IMR-90 (cell line): ENCODE results near the gene NDUFV2. TPM values are rescaled to one million over a fixed set of nuclear protein-coding genes. Genes with fewer than 3 reads are reported as not detected.

ENCODE experiments used
- ATAC-seq: fragments of 200-7000 bp; cut with Tn5 transposase; 2 replicates; pipeline ENCODE4 v1.9.1; 2020; ENCODE audit warnings: low read depth, mild to moderate bottlenecking, moderate library complexity
- BruUV-seq: library from RNA; stranded (reverse); fragments of 400-500 nt; replicated peaks from 2 replicates; lab custom pipeline; 2021; lab: Mats Ljungman, UMichigan
- CTCF ChIA-PET: fragments of 300-600 bp; formaldehyde crosslinking; extraction: SDS; loops from one replicate; lab custom pipeline; 2021; ENCODE audit warnings: antibody characterized with exemption; lab: Yijun Ruan, JAX
- POLR2A ChIA-PET: fragments of 300-600 bp; sonication (Branson Sonifier 250); formaldehyde crosslinking; loops from one replicate; lab custom pipeline; 2022; ENCODE audit warnings: antibody characterized with exemption; ENCODE audit not compliant: unreplicated experiment; lab: Charles Lee
- DNase-seq: peaks from one replicate; pipeline ENCODE4 v3.0.0; 2013
- H2AFZ ChIP-seq: replicated peaks from 2 replicates; pipeline ENCODE3; 2013; ENCODE audit warnings: low read length, mild to moderate bottlenecking; ENCODE audit not compliant: poor library complexity
- H2AK5ac ChIP-seq: 2 replicates; pipeline ENCODE4 v1.6.1; 2013; ENCODE audit warnings: low read depth, low read length, inconsistent platforms
- H2AK9ac ChIP-seq: replicated peaks from 2 replicates; pipeline ENCODE3; 2013; ENCODE audit warnings: mild to moderate bottlenecking, low read depth, low read length, moderate library complexity; ENCODE audit not compliant: poor library complexity
- H2BK120ac ChIP-seq: 2 replicates; pipeline ENCODE4 v1.6.1; 2013; ENCODE audit warnings: low read depth, low read length, inconsistent platforms
- H2BK15ac ChIP-seq: 3 replicates; pipeline ENCODE4 v1.6.1; 2013; ENCODE audit warnings: low read depth, low read length, inconsistent platforms
- H2BK20ac ChIP-seq: 2 replicates; pipeline ENCODE4 v1.6.1; 2013; ENCODE audit warnings: low read depth, mild to moderate bottlenecking, inconsistent platforms, low read length, moderate library complexity
- H2BK5ac ChIP-seq: 2 replicates; pipeline ENCODE4 v1.6.1; 2013; ENCODE audit warnings: mild to moderate bottlenecking, low read depth, low read length, inconsistent platforms; ENCODE audit not compliant: poor library complexity, severe bottlenecking
- H3K14ac ChIP-seq: replicated peaks from 2 replicates; pipeline ENCODE4 v1.6.1; 2013; ENCODE audit warnings: low read depth, low read length, inconsistent platforms
- H3K18ac ChIP-seq: 2 replicates; pipeline ENCODE4 v1.6.1; 2013; ENCODE audit warnings: low read depth, low read length, control low read depth
- H3K23ac ChIP-seq: 2 replicates; pipeline ENCODE4 v1.6.1; 2013; ENCODE audit warnings: low read depth, low read length, inconsistent platforms
- H3K27ac ChIP-seq: 2 replicates; pipeline ENCODE4 v1.5.1; 2013; ENCODE audit warnings: mild to moderate bottlenecking, control low read depth, low read length; ENCODE audit not compliant: insufficient read depth
- H3K27me3 ChIP-seq: 2 replicates; pipeline ENCODE4 v1.6.1; 2013; ENCODE audit warnings: low read length; ENCODE audit not compliant: control insufficient read depth, insufficient read depth
- H3K36me3 ChIP-seq: 2 replicates; pipeline ENCODE4 v1.6.1; 2013; ENCODE audit warnings: low read length, mixed read lengths; ENCODE audit not compliant: control insufficient read depth, insufficient read depth
- H3K4ac ChIP-seq: 2 replicates; pipeline ENCODE4 v1.6.1; 2013; ENCODE audit warnings: low read depth, low read length, inconsistent platforms
- H3K4me1 ChIP-seq: 2 replicates; pipeline ENCODE4 v1.6.1; 2013; ENCODE audit warnings: low read length, mixed read lengths; ENCODE audit not compliant: control insufficient read depth, insufficient read depth
- H3K4me2 ChIP-seq: 2 replicates; pipeline ENCODE4 v1.6.1; 2013; ENCODE audit warnings: low read depth, mild to moderate bottlenecking, control low read depth, low read length, moderate library complexity
- H3K4me3 ChIP-seq: 2 replicates; pipeline ENCODE4 v1.5.1; 2013; ENCODE audit warnings: low read depth, mild to moderate bottlenecking, control low read depth, low read length, moderate library complexity; ENCODE audit not compliant: insufficient read depth
- H3K56ac ChIP-seq: 2 replicates; pipeline ENCODE4 v1.6.1; 2013; ENCODE audit warnings: low read length, inconsistent platforms; ENCODE audit not compliant: insufficient read depth; ENCODE audit errors: extremely low read depth
- H3K79me1 ChIP-seq, 2 experiments: 2 replicates each; pipeline ENCODE4 v1.6.1; 2013; ENCODE audit warnings: low read length in 2 of 2, inconsistent platforms in 1 of 2, low read depth in 1 of 2
- H3K9ac ChIP-seq: 2 replicates; pipeline ENCODE4 v1.6.1; 2013; ENCODE audit warnings: low read depth, low read length, control low read depth
- H3K9me1 ChIP-seq: 2 replicates; pipeline ENCODE4 v1.6.1; 2013; ENCODE audit warnings: low read length, inconsistent platforms; ENCODE audit not compliant: insufficient read depth
- H3K9me3 ChIP-seq: 2 replicates; pipeline ENCODE4 v1.6.1; 2013; ENCODE audit warnings: low read length; ENCODE audit not compliant: control insufficient read depth, insufficient read depth
- H4K20me1 ChIP-seq: 2 replicates; pipeline ENCODE4 v1.6.1; 2013; ENCODE audit warnings: low read length, inconsistent platforms; ENCODE audit not compliant: insufficient read depth
- H4K5ac ChIP-seq: 2 replicates; pipeline ENCODE4 v1.6.1; 2013; ENCODE audit warnings: mild to moderate bottlenecking, low read depth, low read length, control low read depth
- H4K8ac ChIP-seq, 2 experiments: 2 replicates each; pipeline ENCODE4 v1.6.1; 2013; ENCODE audit warnings: low read depth in 2 of 2, low read length in 2 of 2, control low read depth in 1 of 2, inconsistent platforms in 1 of 2
- H4K91ac ChIP-seq: 2 replicates; pipeline ENCODE4 v1.6.1; 2013; ENCODE audit warnings: low read depth, low read length, inconsistent platforms; ENCODE audit not compliant: insufficient read depth
- CEBPB ChIP-seq: IDR thresholded peaks from 2 replicates; pipeline ENCODE4 v1.6.1; 2012; ENCODE audit warnings: low read depth, low read length, improper control_type of control experiment
- FOS ChIP-seq: fragments of 150-350 bp; IDR thresholded peaks from 2 replicates; pipeline ENCODE4 v1.6.1; 2016; ENCODE audit warnings: low read depth, low read length
- RAD21 ChIP-seq: IDR thresholded peaks from 2 replicates; pipeline ENCODE4 v1.6.1; 2012; ENCODE audit warnings: low read length, improper control_type of control experiment
- RCOR1 ChIP-seq: IDR thresholded peaks from 2 replicates; pipeline ENCODE4 v1.6.1; 2012; ENCODE audit warnings: mild to moderate bottlenecking, low read length, improper control_type of control experiment; ENCODE audit not compliant: insufficient replicate concordance
- SMC3 ChIP-seq: fragments of 150-350 bp; IDR thresholded peaks from 2 replicates; pipeline ENCODE4 v1.6.1; 2016; ENCODE audit warnings: low read depth, mild to moderate bottlenecking, antibody characterized with exemption, low read length, moderate library complexity
- WGBS, 2 experiments: methylation state at CpG; one replicate each; pipeline versions ENCODE4 v1.1.5 to v1.1.7; 2013; ENCODE audit warnings: missing lambda C conversion rate in 2 of 2; ENCODE audit not compliant: insufficient read length in 1 of 2; ENCODE audit errors: extremely low coverage in 2 of 2; 5-methylcytosine and 5-hydroxymethylcytosine counted together
- dilution Hi-C: fragments of 300-500 bp; cut with HindIII; formaldehyde crosslinking; loops from one replicate; pipeline ENCODE4 v1.14.3; 2018; ENCODE audit warnings: low sequenced_read_pairs; ENCODE audit not compliant: unreplicated experiment
- in situ Hi-C: fragments of 300-500 bp; cut with MboI; formaldehyde crosslinking; loops from 3 replicates; pipeline ENCODE4 v1.14.3; 2019; ENCODE audit warnings: low sequenced_read_pairs, inconsistent platforms, mixed read lengths
- intact Hi-C: fragments of 100-400 bp; cut with micrococcal nuclease; formaldehyde crosslinking; loops from 2 replicates; pipeline ENCODE4 v1.10.0; 2022
- polyA plus RNA-seq, 3 experiments: library from polyadenylated mRNA; depleted of rRNA; stranded (reverse); fragments of >200 nt; gene quantifications; 2 replicates each; pipeline ENCODE4 v1.2.3, GENCODE V29; 2012; ENCODE audit warnings: low replicate concordance in 1 of 3
- total RNA-seq: library from RNA; depleted of rRNA; stranded (reverse); fragments of >200 nt; gene quantifications from 2 replicates; pipeline ENCODE4 v1.2.3, GENCODE V29; 2012
- TF ChIP-seq, protein P1 (sequence below): conservative IDR thresholded peaks from 2 replicates; pipeline ENCODE4 v1.5.1; 2012; ENCODE audit warnings: mild to moderate bottlenecking, low read depth, low read length, improper control_type of control experiment
- TF ChIP-seq, protein P2 (sequence below): fragments of 150-350 bp; IDR thresholded peaks from 2 replicates; pipeline ENCODE4 v1.6.1; 2017; ENCODE audit warnings: mild to moderate bottlenecking, antibody characterized with exemption, low read length, low read depth

NDUFV2 gene
- total and polyA plus RNA-seq, 2 of the 4 experiments (the other 2 are of a cell fraction): 106 to 126 TPM

DNA sequence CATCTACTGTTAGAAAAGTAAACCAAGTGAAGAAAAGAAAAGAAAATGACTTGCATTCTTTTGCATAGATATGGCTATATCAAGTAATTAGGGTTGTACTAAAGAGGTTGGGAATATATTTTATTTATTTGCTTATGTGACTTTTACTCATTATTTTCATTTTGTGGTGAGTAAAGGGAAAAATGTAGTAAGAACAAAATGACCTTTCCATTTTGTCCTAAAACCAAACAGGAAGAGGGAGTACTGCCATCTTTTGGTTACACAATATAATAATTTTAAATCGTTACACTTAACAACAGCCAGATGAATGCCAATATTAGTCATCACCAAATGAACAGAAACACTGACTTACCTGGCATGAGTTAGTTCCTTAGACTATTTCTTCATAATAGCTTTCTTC, 47.3 kb upstream of the NDUFV2 start:
- H3K23ac ChIP-seq: peak overlapping the region; percentile 30; the same call in 1 of the 2 replicates
- no peak overlapping the region for H3K4ac ChIP-seq
- peak overlapping the region; percentile 49 for H2BK5ac ChIP-seq
- H4K20me1 ChIP-seq: no peaks in the 10 kb centered on the region
- ATAC-seq (peak; percentile 83), DNase-seq (peak; percentile 86)
- POLR2A ChIA-PET: no interaction called here
- no peak overlapping the region for H3K14ac ChIP-seq
- no CpG with 5 or more reads among the region's 1 CpG for WGBS, 2 experiments
- in situ Hi-C loops: no loop called here
- dilution Hi-C loops: no loop called here
- no peak overlapping the region; a peak in 1 of 4 replicates for H4K8ac ChIP-seq
- H3K27ac ChIP-seq: no peak overlapping the region
- no peak overlapping the region for H3K56ac ChIP-seq
- H3K79me1 ChIP-seq: no peaks in the 10 kb centered on the region
- peak overlapping the region; percentile 32; the same call in 1 of the 2 replicates for H2BK20ac ChIP-seq
- peaks cover 3% of the 10 kb centered on the region for H3K9me3 ChIP-seq
- CTCF ChIA-PET: no interaction called here
- no peaks in the 10 kb centered on the region for H3K27me3 ChIP-seq
- H2AFZ ChIP-seq: no peak overlapping the region
- H3K4me2 ChIP-seq: peak overlapping the region; percentile 36; the same call in 1 of the 2 replicates
- peaks cover 3% of the 10 kb centered on the region; the same call in 1 of the 2 replicates for H3K4me1 ChIP-seq
- BruUV-seq: no TSS peak
- peak overlapping the region; percentile 47; the same call in 1 of the 2 replicates for H2BK120ac ChIP-seq
- no peak overlapping the region for H2AK5ac ChIP-seq
- no peak overlapping the region for H4K91ac ChIP-seq
- H3K18ac ChIP-seq: peak overlapping the region; percentile 16; the same call in 1 of the 2 replicates
- no peak overlapping the region for H2BK15ac ChIP-seq
- H2AK9ac ChIP-seq: no peak overlapping the region
- intact Hi-C loops: loop anchor here (1.0 to 10.0 kb wide), 5 partner anchors 58 to 400 kb away; no protein-coding TSS in a partner anchor
- TF ChIP-seq CEBPB (peak; percentile 69), FOS (0 out of 2 replicates have a peak, but pooled peaks have one; percentile 4), RAD21 (peak; percentile 62), SMC3 (peak; percentile 40; the same call in 1 of the 2 replicates), RCOR1 (no peak)
- TF ChIP-seq, protein P1, sequence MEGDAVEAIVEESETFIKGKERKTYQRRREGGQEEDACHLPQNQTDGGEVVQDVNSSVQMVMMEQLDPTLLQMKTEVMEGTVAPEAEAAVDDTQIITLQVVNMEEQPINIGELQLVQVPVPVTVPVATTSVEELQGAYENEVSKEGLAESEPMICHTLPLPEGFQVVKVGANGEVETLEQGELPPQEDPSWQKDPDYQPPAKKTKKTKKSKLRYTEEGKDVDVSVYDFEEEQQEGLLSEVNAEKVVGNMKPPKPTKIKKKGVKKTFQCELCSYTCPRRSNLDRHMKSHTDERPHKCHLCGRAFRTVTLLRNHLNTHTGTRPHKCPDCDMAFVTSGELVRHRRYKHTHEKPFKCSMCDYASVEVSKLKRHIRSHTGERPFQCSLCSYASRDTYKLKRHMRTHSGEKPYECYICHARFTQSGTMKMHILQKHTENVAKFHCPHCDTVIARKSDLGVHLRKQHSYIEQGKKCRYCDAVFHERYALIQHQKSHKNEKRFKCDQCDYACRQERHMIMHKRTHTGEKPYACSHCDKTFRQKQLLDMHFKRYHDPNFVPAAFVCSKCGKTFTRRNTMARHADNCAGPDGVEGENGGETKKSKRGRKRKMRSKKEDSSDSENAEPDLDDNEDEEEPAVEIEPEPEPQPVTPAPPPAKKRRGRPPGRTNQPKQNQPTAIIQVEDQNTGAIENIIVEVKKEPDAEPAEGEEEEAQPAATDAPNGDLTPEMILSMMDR: peak; percentile 58
- TF ChIP-seq, protein P2, sequence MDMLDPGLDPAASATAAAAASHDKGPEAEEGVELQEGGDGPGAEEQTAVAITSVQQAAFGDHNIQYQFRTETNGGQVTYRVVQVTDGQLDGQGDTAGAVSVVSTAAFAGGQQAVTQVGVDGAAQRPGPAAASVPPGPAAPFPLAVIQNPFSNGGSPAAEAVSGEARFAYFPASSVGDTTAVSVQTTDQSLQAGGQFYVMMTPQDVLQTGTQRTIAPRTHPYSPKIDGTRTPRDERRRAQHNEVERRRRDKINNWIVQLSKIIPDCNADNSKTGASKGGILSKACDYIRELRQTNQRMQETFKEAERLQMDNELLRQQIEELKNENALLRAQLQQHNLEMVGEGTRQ: no peak
- H3K4me3 ChIP-seq: no peak overlapping the region
- H3K9ac ChIP-seq: no peak overlapping the region
- no peaks in the 10 kb centered on the region for H3K9me1 ChIP-seq
- H4K5ac ChIP-seq: no peak overlapping the region
- no peaks in the 10 kb centered on the region for H3K36me3 ChIP-seq
